BJ (cell line): Measurements from ENCODE around the gene SZRD1. TPM values are rescaled to one million over a fixed set of nuclear protein-coding genes. Genes with fewer than 3 reads are reported as not detected.

ENCODE experiments used
- CTCF ChIA-PET: fragments of 350-600 bp; formaldehyde crosslinking; extraction: SDS; loops from one replicate; lab custom pipeline; 2021; ENCODE audit warnings: antibody characterized with exemption, inconsistent platforms; lab: Yijun Ruan, JAX
- POLR2A ChIA-PET: fragments of 300-600 bp; sonication (Branson Sonifier 250); formaldehyde crosslinking; extraction: SDS; loops from one replicate; lab custom pipeline; 2021; ENCODE audit warnings: antibody characterized with exemption; lab: Charles Lee
- DNase-seq: peaks from one replicate; pipeline ENCODE4 v3.0.0-alpha.2; 2011; ENCODE audit warnings: low read depth
- H3K27me3 ChIP-seq: 2 replicates; pipeline ENCODE4 v1.6.0; 2011; ENCODE audit warnings: low read length; ENCODE audit not compliant: control insufficient read depth, insufficient read depth
- H3K36me3 ChIP-seq: 2 replicates; pipeline ENCODE4 v1.5.1; 2011; ENCODE audit warnings: low read length; ENCODE audit not compliant: control insufficient read depth, insufficient read depth
- H3K4me3 ChIP-seq: 2 replicates; pipeline ENCODE4 v1.5.1; 2011; ENCODE audit warnings: low read depth, mild to moderate bottlenecking, control low read depth, low read length
- CTCF ChIP-seq: IDR thresholded peaks from 2 replicates; pipeline ENCODE4 v1.5.1; 2011; ENCODE audit warnings: low read depth, mild to moderate bottlenecking, control low read depth, inconsistent platforms, low read length, moderate library complexity; ENCODE audit not compliant: insufficient read depth
- polyA plus RNA-seq: library from polyadenylated mRNA; depleted of rRNA; stranded (reverse); fragments of >200 nt; gene quantifications from 2 replicates; pipeline ENCODE4 v1.2.3, GENCODE V29; 2011

Gene SZRD1
- polyA plus RNA-seq, 1 experiment, result 125 TPM

- Histone ChIP-seq H3K36me3 (no peaks in the 10 kb centered on the region), H3K27me3 (no peaks in the 10 kb centered on the region), H3K4me3 (no peak overlapping the region)
- TF ChIP-seq CTCF, result no peak
- DNase-seq, result no peak
- CTCF ChIA-PET, result interaction anchor here (2.5 kb wide), 1 partner anchor 65 kb away, joined by 8 read pairs; the partner anchor contains the start of gene NECAP2
- POLR2A ChIA-PET, result no interaction called here
These were observed 8.7 kb downstream of the SZRD1 start for GRCh38 chr1:16375521-16376340.

- no peak for DNase-seq
- ChIA-PET POLR2A (no interaction called here), CTCF (no interaction called here)
- no peaks in the 10 kb centered on the region for H3K27me3 ChIP-seq
- H3K4me3 ChIP-seq, result no peak overlapping the region
- TF ChIP-seq CTCF, result no peak
- no peaks in the 10 kb centered on the region for H3K36me3 ChIP-seq
These were observed 9.9 kb downstream of the SZRD1 start for GRCh38 chr1:16376971-16377370.

GRCh38 chr1:16378443-16378842, 11.4 kb downstream of the SZRD1 start:
- no peak for TF ChIP-seq CTCF
- H3K36me3 ChIP-seq, result no peaks in the 10 kb centered on the region
- no peaks in the 10 kb centered on the region for H3K27me3 ChIP-seq
- CTCF ChIA-PET, result interaction anchor here (1.0 kb wide), 1 partner anchor 40 kb away, joined by 4 read pairs; no protein-coding TSS in a partner anchor
- no peak for DNase-seq
- POLR2A ChIA-PET, result no interaction called here
- H3K4me3 ChIP-seq, result no peak overlapping the region

GRCh38 chr1:16380868-16381267, 13.8 kb downstream of the SZRD1 start:
- TF ChIP-seq CTCF, result no peak
- Histone ChIP-seq H3K4me3 (no peak overlapping the region), H3K36me3 (no peaks in the 10 kb centered on the region), H3K27me3 (no peaks in the 10 kb centered on the region)
- DNase-seq, result no peak
- ChIA-PET POLR2A (no interaction called here), CTCF (interaction anchor here (1.2 kb wide), 1 partner anchor 12 kb away, joined by 3 read pairs; no protein-coding TSS in a partner anchor)

- no peak overlapping the region for H3K4me3 ChIP-seq
- no peaks in the 10 kb centered on the region for H3K27me3 ChIP-seq
- no peak for TF ChIP-seq CTCF
- POLR2A ChIA-PET, result no interaction called here
- no peak for DNase-seq
- CTCF ChIA-PET, result no interaction called here
- H3K36me3 ChIP-seq, result no peaks in the 10 kb centered on the region
These were observed 16.8 kb downstream of the SZRD1 start for GRCh38 chr1:16383888-16384287.
